Psoas muscle (tissue), 8 donors: Measurements from ENCODE around the gene DNAH10. TPM values are rescaled to one million over a fixed set of nuclear protein-coding genes. Genes with fewer than 3 reads are reported as not detected.

Source experiments
- ATAC-seq, 4 donors: fragments of 200-7000 bp; cut with Tn5 transposase; one replicate each; pipeline ENCODE4 v1.9.1; 2020; ENCODE audit warnings: moderate library complexity in 3 of 4, mild to moderate bottlenecking in 2 of 4
- DNase-seq, 2 donors: peaks; one replicate each; pipeline ENCODE4 v3.0.0-alpha.2; 2020
- H3K27ac ChIP-seq: fragments of 200-600 bp; one replicate; pipeline ENCODE4 v1.8.0; 2022
- H3K27me3 ChIP-seq, 3 donors: fragments of 200-600 bp in 1 of 3; one replicate each; pipeline versions ENCODE4 v1.6.1 to v1.8.0; 2013 to 2022; ENCODE audit warnings: low read length in 2 of 3, mild to moderate bottlenecking in 2 of 3, moderate library complexity in 1 of 3; ENCODE audit not compliant: insufficient read depth in 3 of 3
- H3K36me3 ChIP-seq, 2 donors: fragments of 200-600 bp in 1 of 2; one replicate each; pipeline versions ENCODE4 v1.6.1 to v1.8.0; 2013 to 2022; ENCODE audit warnings: low read depth in 1 of 2, mild to moderate bottlenecking in 1 of 2, moderate library complexity in 1 of 2; ENCODE audit not compliant: insufficient read depth in 1 of 2
- H3K4me1 ChIP-seq: fragments of 200-600 bp; one replicate; pipeline ENCODE4 v1.8.0; 2022
- H3K4me3 ChIP-seq: fragments of 200-600 bp; one replicate; pipeline ENCODE4 v1.8.0; 2022; ENCODE audit warnings: mild to moderate bottlenecking
- H3K9me3 ChIP-seq: fragments of 200-600 bp; one replicate; pipeline ENCODE4 v1.8.0; 2022
- WGBS, 3 donors: extraction: QIAGEN DNeasy Blood & Tissue Kit; methylation state at CpG; one replicate each; pipeline versions ENCODE4 v1.1.6 to v1.1.7; 2013; 5-methylcytosine and 5-hydroxymethylcytosine counted together
- intact Hi-C, 2 donors: fragments of 100-400 bp; cut with DNase I; formaldehyde crosslinking; loops; one replicate each; pipeline versions ENCODE4 v1.11.0 to v1.14.2; 2022
- polyA plus RNA-seq, 3 donors: library from polyadenylated mRNA; stranded (reverse); fragments of 200-250 nt; gene quantifications; one replicate each; pipeline ENCODE4 v1.2.3, GENCODE V29; 2013
- total RNA-seq, 4 donors: library from RNA; stranded (reverse); fragmentation: NEBNext Ultra II Directional in 2 of 4; extraction: Animal tissue kit (Norgen Biotek cat#: 25700) in 2 of 4; gene quantifications; one replicate each; pipeline versions ENCODE4 v1.2.1 to v1.2.4, GENCODE V29; 2021 to 2023
- TF ChIP-seq, protein P1 (sequence below): fragments of 200-600 bp; IDR thresholded peaks from one replicate; pipeline ENCODE4 v1.8.0; 2022; ENCODE audit warnings: antibody characterized with exemption
- donor health status: healthy with polysubstance abuse.
- donor health status: DM: no; HTN: no; CAD: no; lungs with moderate emphysema.
- donor health status: Bipolar disorder and iron deficiency.
- donor health status: healthy.
- donor health status: DM: yes; HTN: yes; CAD: no.
- donor health status: DM: no; HTN: no; CAD: no.
- donor health status: DM: no; HTN: no; CAD: no.
- donor health status: DM: yes; HTN: yes; CAD: no.

The DNAH10 gene
- total and polyA plus RNA-seq, 7 donors: 0.01 to 0.84 (median 0.24) TPM; not detected in 1

DNA sequence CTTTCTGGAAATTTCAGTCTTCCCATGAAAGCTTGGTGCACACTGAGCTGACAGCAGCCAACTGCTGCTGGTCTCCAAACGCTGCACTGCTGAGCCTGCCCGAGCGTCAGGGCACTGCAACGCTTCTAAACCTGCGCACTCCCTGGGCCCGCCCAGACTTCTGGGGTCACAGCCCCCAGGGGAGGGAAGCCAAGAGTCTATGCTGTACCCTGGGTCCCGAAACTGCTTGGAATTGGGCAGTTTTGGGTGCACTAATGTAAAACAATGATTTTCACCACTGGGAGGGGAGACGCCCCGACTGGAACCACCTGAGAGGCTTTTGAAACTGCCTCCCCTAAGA, 178.5 kb downstream of the DNAH10 start:
- Histone ChIP-seq H3K4me1 (no peaks in the 10 kb centered on the region), H3K9me3 (no peaks in the 10 kb centered on the region), H3K27me3 (no peaks in the 10 kb centered on the region), H3K27ac (no peak overlapping the region), H3K36me3 (peaks cover 4 to 77% of the 10 kb centered on the region in 2 donors), H3K4me3 (no peak overlapping the region)
- TF ChIP-seq, protein P1, sequence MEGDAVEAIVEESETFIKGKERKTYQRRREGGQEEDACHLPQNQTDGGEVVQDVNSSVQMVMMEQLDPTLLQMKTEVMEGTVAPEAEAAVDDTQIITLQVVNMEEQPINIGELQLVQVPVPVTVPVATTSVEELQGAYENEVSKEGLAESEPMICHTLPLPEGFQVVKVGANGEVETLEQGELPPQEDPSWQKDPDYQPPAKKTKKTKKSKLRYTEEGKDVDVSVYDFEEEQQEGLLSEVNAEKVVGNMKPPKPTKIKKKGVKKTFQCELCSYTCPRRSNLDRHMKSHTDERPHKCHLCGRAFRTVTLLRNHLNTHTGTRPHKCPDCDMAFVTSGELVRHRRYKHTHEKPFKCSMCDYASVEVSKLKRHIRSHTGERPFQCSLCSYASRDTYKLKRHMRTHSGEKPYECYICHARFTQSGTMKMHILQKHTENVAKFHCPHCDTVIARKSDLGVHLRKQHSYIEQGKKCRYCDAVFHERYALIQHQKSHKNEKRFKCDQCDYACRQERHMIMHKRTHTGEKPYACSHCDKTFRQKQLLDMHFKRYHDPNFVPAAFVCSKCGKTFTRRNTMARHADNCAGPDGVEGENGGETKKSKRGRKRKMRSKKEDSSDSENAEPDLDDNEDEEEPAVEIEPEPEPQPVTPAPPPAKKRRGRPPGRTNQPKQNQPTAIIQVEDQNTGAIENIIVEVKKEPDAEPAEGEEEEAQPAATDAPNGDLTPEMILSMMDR: no peak
- no peak for DNase-seq
- 94 to 97% (median 96%) methylated on average over 9 of the region's 9 CpGs for WGBS, 3 donors
- ATAC-seq: no peak
- intact Hi-C loops: no loop called here

DNA sequence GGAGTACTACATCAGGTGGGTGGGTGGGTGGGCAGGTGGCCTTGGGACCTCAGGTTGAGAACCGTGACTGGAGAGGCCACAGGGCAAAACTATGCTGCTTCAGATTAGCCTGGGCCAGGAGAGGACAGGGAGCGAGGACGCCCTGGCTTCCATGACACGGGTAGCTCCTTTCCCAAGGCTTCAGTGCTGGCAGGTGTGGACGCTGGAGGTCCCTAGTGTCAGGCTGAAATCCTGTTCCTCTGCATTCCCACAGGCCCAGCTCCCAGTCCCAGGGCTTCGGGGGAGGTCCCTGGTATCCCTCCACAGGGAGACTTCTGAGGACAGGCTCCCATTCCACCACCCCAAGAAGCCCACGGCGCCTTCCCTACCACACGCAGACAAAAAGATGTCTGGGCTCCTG, 178.9 kb downstream of the DNAH10 start:
- intact Hi-C loops: no loop called here
- Histone ChIP-seq H3K27me3 (no peaks in the 10 kb centered on the region), H3K4me3 (no peak overlapping the region), H3K36me3 (peaks cover 4 to 74% of the 10 kb centered on the region in 2 donors), H3K27ac (no peak overlapping the region), H3K9me3 (no peaks in the 10 kb centered on the region), H3K4me1 (no peaks in the 10 kb centered on the region)
- ATAC-seq (no peak), DNase-seq (no peak)
- 90 to 96% (median 93%) methylated on average over 9 of the region's 9 CpGs for WGBS, 3 donors
- TF ChIP-seq, protein P1: no peak

DNA sequence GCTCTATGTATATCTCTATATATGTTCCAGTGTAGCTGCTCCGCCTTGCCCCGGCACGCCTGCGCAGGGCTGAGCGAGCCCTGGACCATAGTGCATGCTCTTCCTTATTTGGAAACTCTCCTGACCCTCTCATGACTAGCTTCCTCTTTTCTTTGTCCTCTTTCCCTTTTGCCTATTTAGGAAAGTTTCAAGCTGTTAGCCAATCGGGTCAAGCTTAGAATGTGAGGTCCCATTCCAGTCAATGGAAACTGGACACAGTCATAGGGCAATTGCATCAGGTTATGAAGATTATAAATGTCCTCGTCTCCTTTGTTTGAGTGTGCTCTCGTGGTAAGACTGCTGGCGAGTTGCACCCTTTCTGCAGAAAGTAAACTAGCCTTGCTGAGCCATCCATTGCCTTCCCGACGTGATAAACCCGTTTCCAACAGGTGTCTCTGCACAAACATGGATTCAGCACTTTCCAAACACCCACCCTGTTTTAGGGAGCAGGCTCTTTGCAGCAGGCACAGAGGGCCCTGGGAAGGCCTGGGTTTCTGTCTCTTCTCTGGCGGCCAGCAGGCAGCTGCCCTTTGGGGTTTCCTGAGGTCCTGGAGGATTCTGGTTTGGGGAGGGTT, 179.6 kb downstream of the DNAH10 start:
- DNase-seq (no peak), ATAC-seq (no peak)
- Histone ChIP-seq H3K4me1 (no peaks in the 10 kb centered on the region), H3K4me3 (no peak overlapping the region), H3K27ac (no peak overlapping the region), H3K27me3 (no peaks in the 10 kb centered on the region), H3K9me3 (no peaks in the 10 kb centered on the region), H3K36me3 (peaks cover 4 to 67% of the 10 kb centered on the region in 2 donors)
- WGBS, 3 donors: 89 to 92% (median 90%) methylated on average over 13 of the region's 13 CpGs
- intact Hi-C loops: no loop called here
- TF ChIP-seq, protein P1: no peak

DNA sequence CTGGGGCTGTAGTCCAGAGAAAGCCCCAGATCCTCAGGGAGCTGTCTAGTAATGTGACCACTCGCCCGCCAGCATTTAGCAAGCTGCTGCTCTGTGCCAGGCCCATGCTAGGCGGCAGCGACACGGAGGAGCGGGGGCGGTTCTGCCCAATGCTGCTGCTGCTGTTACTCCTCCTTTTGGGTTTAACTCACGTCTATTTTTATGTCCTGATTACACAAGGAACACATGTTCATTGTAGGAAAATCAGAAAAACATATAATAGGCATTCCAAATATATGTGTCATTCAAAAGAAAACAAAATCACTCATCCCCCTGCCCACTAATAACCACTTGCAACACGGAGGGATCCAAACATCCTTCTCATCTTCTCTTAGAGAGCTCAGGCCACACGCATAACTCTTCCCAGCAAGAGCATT, 180.1 kb downstream of the DNAH10 start:
- H3K36me3 ChIP-seq: peaks cover 4 to 62% of the 10 kb centered on the region in 2 donors
- no peak for DNase-seq
- no peak overlapping the region for H3K4me3 ChIP-seq
- H3K4me1 ChIP-seq: no peaks in the 10 kb centered on the region
- TF ChIP-seq, protein P1: no peak
- no peaks in the 10 kb centered on the region for H3K27me3 ChIP-seq
- no peaks in the 10 kb centered on the region for H3K9me3 ChIP-seq
- intact Hi-C loops: no loop called here
- ATAC-seq: no peak
- WGBS, 3 donors: 83 to 87% (median 85%) methylated on average over 10 of the region's 10 CpGs
- H3K27ac ChIP-seq: no peak overlapping the region
